Left cardiac atrium (tissue), 2 donors: ENCODE results near the gene KLHDC9. TPM values are rescaled to one million over a fixed set of nuclear protein-coding genes. Genes with fewer than 3 reads are reported as not detected.

Experiments
- total RNA-seq, 2 donors: library from RNA; stranded (reverse); fragmentation: NEBNext Ultra II Directional; extraction: Animal tissue kit (Norgen Biotek cat#: 25700); gene quantifications; one replicate each; pipeline ENCODE4 v1.2.1, GENCODE V29; 2021
- donor health status: DM: no; HTN: yes; CAD: no; lungs with severe emphysema.
- donor health status: DM: yes; HTN: yes; CAD: no.

KLHDC9 gene
- total RNA-seq, 2 donors from 2014 or later, result 3.5 to 5.7 TPM

Other genes with a start within 250 kb of the KLHDC9 start
- gene CD244, start 235.5 kb upstream of the KLHDC9 start, total RNA-seq, result under 1 TPM; 0.50 to 0.80 TPM
- gene ITLN1, start 213.2 kb upstream of the KLHDC9 start, total RNA-seq, result 100 to 1,000 TPM; 143 to 389 TPM
- under 1 TPM; 0.21 to 0.97 TPM for gene ITLN2, start 143.6 kb upstream of the KLHDC9 start, total RNA-seq
- 10 to 100 TPM; 16.4 to 18.0 TPM for gene F11R, start 77.2 kb upstream of the KLHDC9 start, total RNA-seq
- 10 to 100 TPM; 21.6 to 23.5 TPM for gene TSTD1, start 59.4 kb upstream of the KLHDC9 start, total RNA-seq
- 10 to 100 TPM; 33.7 to 34.4 TPM for gene USF1, start 52.4 kb upstream of the KLHDC9 start, total RNA-seq
- gene ARHGAP30, start 28.5 kb upstream of the KLHDC9 start, total RNA-seq, result 10 to 100 TPM in 1 of 2 donors, 1 to 10 TPM in 1; 7.4 to 10.0 TPM
- gene NECTIN4, start 8.8 kb upstream of the KLHDC9 start, total RNA-seq, result under 1 TPM in 1 of 2 donors, not detected in 1; 0.08 TPM
- gene PFDN2, start 19.7 kb downstream of the KLHDC9 start, total RNA-seq, result 10 to 100 TPM; 50.5 to 63.7 TPM
- 10 to 100 TPM; 21.8 to 27.6 TPM for gene NIT1, start 19.7 kb downstream of the KLHDC9 start, total RNA-seq
- 10 to 100 TPM; 26.1 to 30.2 TPM for gene DEDD, start 34.3 kb downstream of the KLHDC9 start, total RNA-seq
- gene UFC1, start 55.6 kb downstream of the KLHDC9 start, total RNA-seq, result 10 to 100 TPM; 77.7 to 83.8 TPM
- gene USP21, start 61.1 kb downstream of the KLHDC9 start, total RNA-seq, result 10 to 100 TPM; 13.4 to 20.8 TPM
- 10 to 100 TPM; 12.7 to 16.3 TPM for gene PPOX, start 68.1 kb downstream of the KLHDC9 start, total RNA-seq
- gene B4GALT3, start 79.1 kb downstream of the KLHDC9 start, total RNA-seq, result 10 to 100 TPM; 19.7 to 25.2 TPM
- 100 to 1,000 TPM in 1 of 2 donors, 10 to 100 TPM in 1; 16.5 to 117 TPM for gene ADAMTS4, start 100.7 kb downstream of the KLHDC9 start, total RNA-seq
- gene NDUFS2, start 104.0 kb downstream of the KLHDC9 start, total RNA-seq, result 100 to 1,000 TPM; 169 to 198 TPM
- gene FCER1G, start 116.9 kb downstream of the KLHDC9 start, total RNA-seq, result 10 to 100 TPM; 35.9 to 92.7 TPM
- under 1 TPM in 1 of 2 donors, not detected in 1; 0.76 TPM for gene APOA2, start 125.3 kb downstream of the KLHDC9 start, total RNA-seq
- gene TOMM40L, start 127.7 kb downstream of the KLHDC9 start, total RNA-seq, result 10 to 100 TPM; 31.2 to 34.8 TPM
- gene NR1I3, start 139.8 kb downstream of the KLHDC9 start, total RNA-seq, result not detected
- under 1 TPM; 0.34 to 0.62 TPM for gene PCP4L1, start 160.4 kb downstream of the KLHDC9 start, total RNA-seq
- gene MPZ, start 211.6 kb downstream of the KLHDC9 start, total RNA-seq, result 1 to 10 TPM; 3.2 to 8.6 TPM
- gene SDHC, start 216.0 kb downstream of the KLHDC9 start, total RNA-seq, result 100 to 1,000 TPM; 241 to 284 TPM